ENCODE data around the gene UACA. TPM values are rescaled to one million over a fixed set of nuclear protein-coding genes. Genes with fewer than 3 reads are reported as not detected.

The UACA gene
- total RNA-seq, 1 experiment from 2014 or later: 141 TPM

DNA sequence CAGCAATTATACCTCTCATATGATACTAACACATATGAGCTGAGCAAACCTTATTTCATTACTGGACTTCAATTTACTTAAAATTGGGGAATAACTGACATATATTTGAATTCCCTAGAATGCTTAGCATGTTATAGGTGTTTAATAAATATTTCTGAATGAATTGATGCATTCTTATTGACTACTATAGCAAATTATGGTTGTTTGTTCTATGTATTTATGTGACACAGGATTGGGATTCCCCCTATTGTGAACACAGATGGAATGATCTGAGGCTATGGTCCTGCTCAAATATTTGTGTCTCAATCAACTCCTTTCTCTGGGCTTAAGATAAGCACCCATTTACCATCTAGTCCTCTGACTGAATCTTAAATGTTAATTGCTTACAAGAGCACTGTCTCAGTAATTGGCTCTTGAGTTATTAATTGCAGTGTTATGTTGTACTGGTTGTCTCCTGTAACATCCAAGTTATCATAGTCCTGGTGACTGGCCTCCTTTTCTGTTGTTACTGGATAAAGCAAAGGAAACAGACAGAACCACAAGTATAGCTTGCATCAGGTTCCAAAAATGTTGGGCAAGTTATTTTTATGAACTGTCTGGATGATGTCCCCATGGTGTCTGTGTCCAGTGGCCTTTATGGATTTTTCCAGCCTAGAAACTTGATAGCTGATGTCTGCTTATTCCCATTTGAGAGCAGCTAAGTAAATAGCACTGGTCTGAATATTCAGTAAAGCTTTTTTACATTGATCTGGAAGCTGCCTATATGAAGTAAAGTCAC is 2.3 kb upstream of the UACA start:
- no peak overlapping the region for H3K27ac Mint-ChIP-seq (ENCODE audit: unreplicated experiment)
- POLR2A ChIA-PET: no interaction called here
- no peaks in the 10 kb centered on the region for H3K9me3 Mint-ChIP-seq (ENCODE audit: unreplicated experiment)
- no peaks in the 10 kb centered on the region for H3K27me3 ChIP-seq (replicated peaks; ENCODE audit: control insufficient read depth, insufficient read depth, low read length)
- H3K4me1 Mint-ChIP-seq (ENCODE audit: low read depth, unreplicated experiment): peaks cover 36% of the 10 kb centered on the region
- H3K9me3 ChIP-seq: no peaks in the 10 kb centered on the region
- H3K36me3 Mint-ChIP-seq (ENCODE audit: insufficient read depth, unreplicated experiment): peaks cover 21% of the 10 kb centered on the region
- H3K36me3 ChIP-seq (ENCODE audit: control insufficient read depth, insufficient read depth, low read length): no peaks in the 10 kb centered on the region
- peaks cover 52% of the 10 kb centered on the region for H3K4me1 ChIP-seq
- no peak for DNase-seq
- TF ChIP-seq, protein P1, sequence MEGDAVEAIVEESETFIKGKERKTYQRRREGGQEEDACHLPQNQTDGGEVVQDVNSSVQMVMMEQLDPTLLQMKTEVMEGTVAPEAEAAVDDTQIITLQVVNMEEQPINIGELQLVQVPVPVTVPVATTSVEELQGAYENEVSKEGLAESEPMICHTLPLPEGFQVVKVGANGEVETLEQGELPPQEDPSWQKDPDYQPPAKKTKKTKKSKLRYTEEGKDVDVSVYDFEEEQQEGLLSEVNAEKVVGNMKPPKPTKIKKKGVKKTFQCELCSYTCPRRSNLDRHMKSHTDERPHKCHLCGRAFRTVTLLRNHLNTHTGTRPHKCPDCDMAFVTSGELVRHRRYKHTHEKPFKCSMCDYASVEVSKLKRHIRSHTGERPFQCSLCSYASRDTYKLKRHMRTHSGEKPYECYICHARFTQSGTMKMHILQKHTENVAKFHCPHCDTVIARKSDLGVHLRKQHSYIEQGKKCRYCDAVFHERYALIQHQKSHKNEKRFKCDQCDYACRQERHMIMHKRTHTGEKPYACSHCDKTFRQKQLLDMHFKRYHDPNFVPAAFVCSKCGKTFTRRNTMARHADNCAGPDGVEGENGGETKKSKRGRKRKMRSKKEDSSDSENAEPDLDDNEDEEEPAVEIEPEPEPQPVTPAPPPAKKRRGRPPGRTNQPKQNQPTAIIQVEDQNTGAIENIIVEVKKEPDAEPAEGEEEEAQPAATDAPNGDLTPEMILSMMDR (IDR thresholded peaks at IDR 0.05; ENCODE audit: insufficient read depth in 1 of 2, low read depth in 1 of 2, low read length in 1 of 2, severe bottlenecking in 1 of 2, unreplicated experiment in 1 of 2): no peak
- no TSS peak for BruUV-seq (replicated peaks)
- CTCF ChIA-PET: no interaction called here
- H3K4me3 ChIP-seq (ENCODE audit: low read depth, low read length): no peak overlapping the region
- intact Hi-C loops (cut with micrococcal nuclease; ENCODE audit: unreplicated experiment): no loop called here
- peak overlapping the region; percentile 89 for H3K4me3 Mint-ChIP-seq (ENCODE audit: unreplicated experiment)
- H3K27me3 Mint-ChIP-seq (ENCODE audit: insufficient read depth, unreplicated experiment): no peaks in the 10 kb centered on the region

DNA sequence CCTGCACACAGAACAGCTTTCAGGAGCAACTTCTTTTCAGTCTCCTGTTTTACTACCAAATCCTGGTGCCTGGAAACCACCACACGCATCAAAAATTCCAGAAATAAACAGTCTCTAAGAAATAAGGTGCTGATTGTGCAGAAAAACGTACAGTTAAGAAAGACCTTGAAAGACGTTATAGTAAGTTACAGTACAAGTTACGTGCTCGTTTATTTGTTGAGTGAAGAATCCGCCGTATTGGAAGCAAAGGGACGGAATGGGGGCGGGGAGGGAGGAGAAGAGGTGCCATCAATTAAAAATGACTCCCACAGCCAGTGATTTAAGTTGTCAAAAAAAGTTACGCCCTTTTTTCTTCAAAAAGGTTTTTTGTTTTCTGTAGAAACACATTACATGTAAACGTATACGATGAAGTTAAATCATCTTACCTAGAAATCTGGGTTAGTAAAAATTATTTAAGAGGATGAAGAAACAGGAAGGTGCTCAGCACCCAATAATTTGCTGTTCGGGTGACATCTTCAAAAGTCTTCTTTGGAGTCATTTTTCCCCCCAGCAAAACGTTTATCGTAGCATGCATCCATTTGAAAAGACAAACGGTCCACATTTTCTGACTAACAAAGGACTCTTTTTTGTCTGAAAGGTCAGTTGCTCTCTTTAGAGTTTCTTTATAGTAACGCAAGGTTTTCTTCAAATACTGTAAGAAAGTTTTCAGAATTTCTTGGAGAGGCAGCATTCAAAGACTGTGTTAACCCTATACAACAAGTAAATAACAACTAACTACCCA is 782 bp upstream of the UACA start:
- peaks cover 21% of the 10 kb centered on the region for H3K36me3 Mint-ChIP-seq (ENCODE audit: insufficient read depth, unreplicated experiment)
- H3K4me1 ChIP-seq: peaks cover 53% of the 10 kb centered on the region
- H3K27me3 ChIP-seq (replicated peaks; ENCODE audit: control insufficient read depth, insufficient read depth, low read length): no peaks in the 10 kb centered on the region
- BruUV-seq (replicated peaks): TSS peak; percentile 97
- no peaks in the 10 kb centered on the region for H3K9me3 ChIP-seq
- CTCF ChIA-PET: interaction anchor here (0.7 to 1.0 kb wide), 2 partner anchors 41 to 803 kb away, joined by 3 to 4 read pairs; no protein-coding TSS in a partner anchor
- H3K27ac Mint-ChIP-seq (ENCODE audit: unreplicated experiment): peak overlapping the region; percentile 93
- POLR2A ChIA-PET: interaction anchor here (0.8 to 1.1 kb wide), 5 partner anchors 8 to 51 kb away, joined by 3 to 6 read pairs (median 3); no protein-coding TSS in a partner anchor
- intact Hi-C loops (cut with micrococcal nuclease; ENCODE audit: unreplicated experiment): loop anchor here (1.0 to 2.0 kb wide), 3 partner anchors 17 to 48 kb away; no protein-coding TSS in a partner anchor
- no peaks in the 10 kb centered on the region for H3K27me3 Mint-ChIP-seq (ENCODE audit: insufficient read depth, unreplicated experiment)
- TF ChIP-seq, protein P1 (IDR thresholded peaks at IDR 0.05; ENCODE audit: insufficient read depth in 1 of 2, low read depth in 1 of 2, low read length in 1 of 2, severe bottlenecking in 1 of 2, unreplicated experiment in 1 of 2): no peak
- no peaks in the 10 kb centered on the region for H3K9me3 Mint-ChIP-seq (ENCODE audit: unreplicated experiment)
- peaks cover 38% of the 10 kb centered on the region for H3K4me1 Mint-ChIP-seq (ENCODE audit: low read depth, unreplicated experiment)
- peak overlapping the region; percentile 43 for H3K4me3 ChIP-seq (ENCODE audit: low read depth, low read length)
- no peak for DNase-seq
- H3K4me3 Mint-ChIP-seq (ENCODE audit: unreplicated experiment): peak overlapping the region; percentile 89
- no peaks in the 10 kb centered on the region for H3K36me3 ChIP-seq (ENCODE audit: control insufficient read depth, insufficient read depth, low read length)

DNA sequence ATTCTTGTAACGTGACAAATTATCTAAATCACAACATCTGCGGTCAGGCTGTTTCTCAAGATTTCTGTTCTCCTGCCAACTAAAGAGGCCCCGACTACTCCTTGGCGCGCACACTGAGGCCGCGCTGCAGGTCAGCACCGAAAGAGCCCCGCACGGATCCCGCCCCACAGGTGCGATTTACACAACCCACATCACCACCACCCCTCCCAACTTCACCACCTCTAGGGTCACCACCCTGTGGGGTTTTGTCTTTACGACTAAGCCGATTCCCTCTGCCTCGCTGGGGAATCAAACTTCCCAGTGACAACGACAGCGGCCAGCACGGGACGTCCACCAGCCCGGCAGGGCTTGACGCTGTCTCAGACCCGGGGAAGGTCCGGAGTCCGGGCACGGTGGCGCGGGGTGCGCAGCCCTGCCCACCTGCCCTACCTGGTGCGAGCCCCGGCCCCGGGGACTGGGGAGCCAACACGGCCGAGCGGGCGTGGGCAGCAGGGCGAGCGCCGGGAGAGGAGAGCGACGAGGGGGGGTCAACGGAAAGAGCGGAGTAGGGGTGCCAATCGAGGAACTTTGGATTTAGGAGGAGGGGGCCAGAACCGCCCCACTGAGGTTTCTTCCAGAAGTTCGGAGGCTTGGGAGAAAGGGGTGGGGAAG is 764 bp downstream of the UACA start:
- H3K4me1 ChIP-seq: peaks cover 50% of the 10 kb centered on the region
- H3K4me3 Mint-ChIP-seq (ENCODE audit: unreplicated experiment): peak overlapping the region; percentile 89
- peak; percentile 51 to 58 for DNase-seq
- H3K9me3 ChIP-seq: no peaks in the 10 kb centered on the region
- no peaks in the 10 kb centered on the region for H3K27me3 Mint-ChIP-seq (ENCODE audit: insufficient read depth, unreplicated experiment)
- POLR2A ChIA-PET: interaction anchor here (1.0 kb wide), 1 partner anchor 8 kb away, joined by 4 read pairs; no protein-coding TSS in a partner anchor
- BruUV-seq (replicated peaks): no TSS peak
- H3K27me3 ChIP-seq (replicated peaks; ENCODE audit: control insufficient read depth, insufficient read depth, low read length): no peaks in the 10 kb centered on the region
- no peaks in the 10 kb centered on the region for H3K36me3 ChIP-seq (ENCODE audit: control insufficient read depth, insufficient read depth, low read length)
- H3K9me3 Mint-ChIP-seq (ENCODE audit: unreplicated experiment): no peaks in the 10 kb centered on the region
- peak overlapping the region; percentile 93 for H3K27ac Mint-ChIP-seq (ENCODE audit: unreplicated experiment)
- peaks cover 26% of the 10 kb centered on the region for H3K36me3 Mint-ChIP-seq (ENCODE audit: insufficient read depth, unreplicated experiment)
- peak overlapping the region; percentile 96 for H3K4me3 ChIP-seq (ENCODE audit: low read depth, low read length)
- CTCF ChIA-PET: no interaction called here
- intact Hi-C loops (cut with micrococcal nuclease; ENCODE audit: unreplicated experiment): loop anchor here (1.0 to 2.0 kb wide), 3 partner anchors 18 to 50 kb away; no protein-coding TSS in a partner anchor
- TF ChIP-seq, protein P1 (IDR thresholded peaks at IDR 0.05; ENCODE audit: insufficient read depth in 1 of 2, low read depth in 1 of 2, low read length in 1 of 2, severe bottlenecking in 1 of 2, unreplicated experiment in 1 of 2): no peak
- peaks cover 30% of the 10 kb centered on the region for H3K4me1 Mint-ChIP-seq (ENCODE audit: low read depth, unreplicated experiment)

All from Caco-2 (cell line).